Activated CD8-positive, alpha-beta T cell treated with anti-CD3 and anti-CD28 coated beads for 36 hours (primary cell): ENCODE results near the gene DICER1. TPM values are rescaled to one million over a fixed set of nuclear protein-coding genes. Genes with fewer than 3 reads are reported as not detected.

Source experiments
- ATAC-seq: fragments of 200-7000 bp; cut with Tn5 transposase; one replicate; pipeline ENCODE4 v1.10.0; 2021; ENCODE audit warnings: mild to moderate bottlenecking, moderate library complexity
- CTCF ChIA-PET: fragments of 350-600 bp; sonication (Branson Sonifier 250); formaldehyde crosslinking; loops from one replicate; lab custom pipeline; 2021; ENCODE audit warnings: antibody characterized with exemption; lab: Charles Lee
- POLR2A ChIA-PET: fragments of 350-600 bp; sonication (Branson Sonifier 250); formaldehyde crosslinking; loops from one replicate; lab custom pipeline; 2021; ENCODE audit warnings: antibody characterized with exemption; lab: Charles Lee
- DNase-seq: peaks from one replicate; pipeline ENCODE4 v3.0.0-alpha.2; 2020
- H3K27ac Mint-ChIP-seq: one replicate; pipeline ENCODE4 v1.8.0; 2021; ENCODE audit warnings: mild to moderate bottlenecking, mixed read lengths
- H3K27me3 Mint-ChIP-seq: one replicate; pipeline ENCODE4 v1.8.0; 2021; ENCODE audit warnings: mixed read lengths
- H3K36me3 Mint-ChIP-seq: one replicate; pipeline ENCODE4 v1.8.0; 2021; ENCODE audit warnings: low read depth, mixed read lengths
- H3K4me1 Mint-ChIP-seq: one replicate; pipeline ENCODE4 v1.8.0; 2021; ENCODE audit warnings: low read depth, mixed read lengths
- H3K4me3 Mint-ChIP-seq: one replicate; pipeline ENCODE4 v1.8.0; 2021; ENCODE audit warnings: mild to moderate bottlenecking, moderate library complexity, mixed read lengths
- H3K9me3 Mint-ChIP-seq: one replicate; pipeline ENCODE4 v1.8.0; 2021; ENCODE audit warnings: mixed read lengths
- intact Hi-C: fragments of 100-400 bp; cut with micrococcal nuclease; formaldehyde crosslinking; loops from one replicate; pipeline ENCODE4 v1.10.0; 2022
- total RNA-seq, 2 experiments: library from RNA; stranded (reverse); gene quantifications; one replicate each; pipeline ENCODE4 v1.2.3, GENCODE V29; 2021
- TF ChIP-seq, protein P1 (sequence below): fragments of 200-600 bp; IDR thresholded peaks from one replicate; pipeline ENCODE4 v1.8.0; 2022; ENCODE audit warnings: antibody characterized with exemption, mild to moderate bottlenecking

The DICER1 gene
- total RNA-seq, 2 experiments from 2014 or later = 45.3 to 50.3 TPM

DNA sequence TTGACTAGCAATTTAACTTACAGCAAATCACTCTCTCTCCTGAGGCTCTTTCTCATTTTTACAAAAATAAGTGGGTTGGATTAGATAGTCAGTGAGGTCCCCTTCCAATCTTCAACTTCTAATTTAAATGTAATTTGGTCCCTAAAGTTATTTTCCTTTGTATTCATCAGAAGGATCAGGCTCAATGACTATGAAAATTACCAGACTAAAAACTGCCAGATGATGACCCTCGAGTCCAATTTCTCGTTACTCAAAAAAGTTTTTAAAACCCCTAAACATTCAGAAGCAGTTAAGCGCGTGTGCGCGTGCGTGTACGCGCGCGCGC lies 34.7 kb downstream of the DICER1 start:
- intact Hi-C loops = no loop called here
- ChIA-PET CTCF (no interaction called here), POLR2A (no interaction called here)

DNA sequence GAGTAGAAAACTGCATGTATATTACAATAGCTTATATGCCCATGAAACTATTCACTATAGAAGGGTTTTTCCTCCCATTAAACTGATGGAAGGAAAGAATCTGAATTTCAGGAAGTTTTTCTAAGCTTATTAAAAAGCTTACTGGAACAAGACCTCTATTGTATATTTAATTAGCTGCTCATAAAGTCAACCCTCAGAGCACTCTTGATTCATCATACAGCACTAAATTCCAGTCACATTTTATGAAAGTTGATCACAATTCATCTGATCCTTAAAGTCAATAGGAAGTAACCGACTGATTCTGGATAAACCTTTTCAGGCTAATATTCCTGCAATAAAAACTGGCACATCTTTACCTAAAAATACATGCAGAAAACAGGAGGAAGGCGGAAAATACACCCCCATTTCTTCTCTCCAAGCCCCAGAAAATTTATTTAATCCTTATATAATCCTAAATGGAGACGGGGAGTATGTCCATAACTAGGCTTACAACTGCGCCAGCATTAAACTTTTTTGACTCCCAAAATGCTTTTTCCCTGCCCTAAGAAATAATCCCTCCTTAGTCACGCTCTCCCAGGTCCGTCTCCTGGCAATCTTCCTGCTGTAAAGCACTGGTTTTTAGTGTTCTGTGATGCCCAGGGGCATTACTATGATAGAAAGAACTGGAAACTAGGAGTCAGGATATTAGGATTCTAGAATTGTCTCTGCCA lies 35.3 kb downstream of the DICER1 start:
- TF ChIP-seq, protein P1, sequence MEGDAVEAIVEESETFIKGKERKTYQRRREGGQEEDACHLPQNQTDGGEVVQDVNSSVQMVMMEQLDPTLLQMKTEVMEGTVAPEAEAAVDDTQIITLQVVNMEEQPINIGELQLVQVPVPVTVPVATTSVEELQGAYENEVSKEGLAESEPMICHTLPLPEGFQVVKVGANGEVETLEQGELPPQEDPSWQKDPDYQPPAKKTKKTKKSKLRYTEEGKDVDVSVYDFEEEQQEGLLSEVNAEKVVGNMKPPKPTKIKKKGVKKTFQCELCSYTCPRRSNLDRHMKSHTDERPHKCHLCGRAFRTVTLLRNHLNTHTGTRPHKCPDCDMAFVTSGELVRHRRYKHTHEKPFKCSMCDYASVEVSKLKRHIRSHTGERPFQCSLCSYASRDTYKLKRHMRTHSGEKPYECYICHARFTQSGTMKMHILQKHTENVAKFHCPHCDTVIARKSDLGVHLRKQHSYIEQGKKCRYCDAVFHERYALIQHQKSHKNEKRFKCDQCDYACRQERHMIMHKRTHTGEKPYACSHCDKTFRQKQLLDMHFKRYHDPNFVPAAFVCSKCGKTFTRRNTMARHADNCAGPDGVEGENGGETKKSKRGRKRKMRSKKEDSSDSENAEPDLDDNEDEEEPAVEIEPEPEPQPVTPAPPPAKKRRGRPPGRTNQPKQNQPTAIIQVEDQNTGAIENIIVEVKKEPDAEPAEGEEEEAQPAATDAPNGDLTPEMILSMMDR = no peak
- H3K36me3 Mint-ChIP-seq = peaks cover 42% of the 10 kb centered on the region
- no peaks in the 10 kb centered on the region for H3K9me3 Mint-ChIP-seq
- intact Hi-C loops = no loop called here
- no peak overlapping the region for H3K27ac Mint-ChIP-seq
- POLR2A ChIA-PET = no interaction called here
- H3K27me3 Mint-ChIP-seq = no peaks in the 10 kb centered on the region
- CTCF ChIA-PET = no interaction called here
- DNase-seq (no peak), ATAC-seq (no peak)
- H3K4me3 Mint-ChIP-seq = no peak overlapping the region
- H3K4me1 Mint-ChIP-seq = peaks cover 3% of the 10 kb centered on the region

More for the DNA sequence above, 34.7 kb downstream of the DICER1 start:
- Mint-ChIP-seq H3K9me3 (no peaks in the 10 kb centered on the region), H3K36me3 (peaks cover 40% of the 10 kb centered on the region), H3K27me3 (no peaks in the 10 kb centered on the region), H3K27ac (no peak overlapping the region), H3K4me1 (peaks cover 7% of the 10 kb centered on the region), H3K4me3 (no peak overlapping the region)
- ATAC-seq (no peak), DNase-seq (no peak)
- TF ChIP-seq, protein P1 = no peak

DNA sequence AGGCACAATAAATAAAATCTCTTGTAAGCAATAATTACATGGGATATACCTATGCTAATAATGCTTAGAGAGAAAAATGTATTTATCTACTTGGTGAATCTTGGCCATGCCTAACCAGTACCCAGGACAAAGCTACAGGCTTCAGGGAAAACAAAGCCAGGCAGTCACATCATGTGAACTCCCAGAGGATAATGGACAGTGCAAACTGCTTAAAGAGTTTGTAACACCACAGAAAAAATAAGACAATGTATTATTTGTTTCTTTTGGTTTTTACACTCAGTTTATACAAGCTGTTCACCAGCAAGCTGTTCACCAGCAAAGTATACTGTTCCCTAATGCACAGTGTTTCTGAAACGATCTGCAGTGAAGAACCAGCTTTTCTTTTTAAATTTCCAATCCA lies 38.0 kb downstream of the DICER1 start:
- H3K4me3 Mint-ChIP-seq = no peak overlapping the region
- no peaks in the 10 kb centered on the region for H3K9me3 Mint-ChIP-seq
- no peak for ATAC-seq
- ChIA-PET POLR2A (no interaction called here), CTCF (no interaction called here)
- TF ChIP-seq, protein P1 = no peak
- DNase-seq = no peak
- peaks cover 39% of the 10 kb centered on the region for H3K36me3 Mint-ChIP-seq
- H3K27me3 Mint-ChIP-seq = no peaks in the 10 kb centered on the region
- H3K27ac Mint-ChIP-seq = no peak overlapping the region
- intact Hi-C loops = no loop called here
- H3K4me1 Mint-ChIP-seq = peaks cover 2% of the 10 kb centered on the region

DNA sequence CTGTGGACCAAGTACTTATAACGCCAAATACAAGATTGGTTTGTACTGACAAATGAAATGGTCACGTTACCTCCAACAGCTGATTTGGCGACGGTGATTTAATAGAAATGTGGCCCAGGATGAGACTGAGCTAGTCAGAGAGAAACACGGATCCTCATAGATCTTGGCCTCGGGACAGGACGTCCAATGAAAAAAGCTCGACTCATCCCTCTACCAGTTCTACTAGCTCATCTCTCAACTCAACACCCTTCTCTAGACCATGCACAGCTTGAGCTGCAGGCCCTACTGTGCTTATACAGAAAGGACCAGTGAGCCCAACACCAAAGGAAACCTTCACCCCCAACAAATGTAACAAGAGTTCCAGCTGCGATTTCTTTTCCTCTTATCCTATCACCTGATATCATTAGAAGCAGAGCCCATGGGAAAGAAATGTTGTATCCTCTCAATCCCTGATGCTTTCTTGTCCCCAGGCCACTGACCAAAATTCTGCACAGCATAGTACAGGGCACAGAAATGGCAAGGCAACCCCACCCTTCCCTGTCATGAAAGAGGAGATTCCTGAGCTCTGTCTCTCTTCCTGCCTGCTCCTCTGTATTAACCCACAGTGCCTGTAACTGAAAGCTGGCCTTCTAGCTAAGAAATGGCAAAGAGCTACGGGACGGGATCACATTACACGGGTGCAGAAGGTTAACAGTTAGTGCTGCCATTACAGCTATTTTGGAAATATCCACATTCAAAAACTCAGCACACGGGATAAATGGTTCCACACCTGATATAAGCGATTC lies 39.2 kb downstream of the DICER1 start:
- Mint-ChIP-seq H3K4me1 (peaks cover 2% of the 10 kb centered on the region), H3K27ac (peak overlapping the region; percentile 8), H3K27me3 (no peaks in the 10 kb centered on the region), H3K9me3 (no peaks in the 10 kb centered on the region), H3K36me3 (peaks cover 37% of the 10 kb centered on the region), H3K4me3 (no peak overlapping the region)
- ChIA-PET POLR2A (no interaction called here), CTCF (interaction anchor here (0.8 to 2.6 kb wide), 4 partner anchors 11 to 21 kb away, joined by 3 to 13 read pairs (median 4); no protein-coding TSS in a partner anchor)
- TF ChIP-seq, protein P1 = no peak
- intact Hi-C loops = no loop called here
- DNase-seq (no peak), ATAC-seq (no peak)

DNA sequence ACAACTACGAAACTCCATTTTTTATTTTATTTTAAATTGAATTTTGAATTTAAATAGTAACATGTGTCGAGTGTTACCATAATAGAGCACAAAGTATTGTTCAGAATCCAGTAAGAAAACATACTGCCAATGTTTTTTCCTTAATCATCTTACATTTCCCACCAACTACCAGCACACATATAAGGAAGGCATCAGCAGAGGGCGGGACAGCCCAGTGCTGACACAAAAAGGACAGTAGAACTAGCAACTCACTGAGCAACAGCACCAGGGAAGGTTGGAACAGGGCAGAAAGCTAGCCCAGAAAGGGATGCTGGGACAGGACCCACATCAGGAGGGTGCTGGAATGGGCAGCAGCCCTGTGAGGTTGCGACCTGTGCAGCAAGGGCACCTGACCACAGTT lies 43.9 kb downstream of the DICER1 start:
- Mint-ChIP-seq H3K4me3 (no peak overlapping the region), H3K27me3 (no peaks in the 10 kb centered on the region), H3K9me3 (no peaks in the 10 kb centered on the region), H3K36me3 (peaks cover 42% of the 10 kb centered on the region), H3K27ac (no peak overlapping the region), H3K4me1 (no peaks in the 10 kb centered on the region)
- TF ChIP-seq, protein P1 = no peak
- ChIA-PET CTCF (no interaction called here), POLR2A (no interaction called here)
- intact Hi-C loops = no loop called here
- DNase-seq (no peak), ATAC-seq (no peak)
